GM19193 (cell line): ENCODE measurements around the gene IL21R.

ENCODE experiments used
- POLR2A ChIP-seq: IDR thresholded peaks from 4 replicates; pipeline ENCODE4 v1.6.1; 2011; ENCODE audit not compliant: insufficient read depth, insufficient read length; ENCODE audit errors: extremely low read depth

The IL21R gene

DNA sequence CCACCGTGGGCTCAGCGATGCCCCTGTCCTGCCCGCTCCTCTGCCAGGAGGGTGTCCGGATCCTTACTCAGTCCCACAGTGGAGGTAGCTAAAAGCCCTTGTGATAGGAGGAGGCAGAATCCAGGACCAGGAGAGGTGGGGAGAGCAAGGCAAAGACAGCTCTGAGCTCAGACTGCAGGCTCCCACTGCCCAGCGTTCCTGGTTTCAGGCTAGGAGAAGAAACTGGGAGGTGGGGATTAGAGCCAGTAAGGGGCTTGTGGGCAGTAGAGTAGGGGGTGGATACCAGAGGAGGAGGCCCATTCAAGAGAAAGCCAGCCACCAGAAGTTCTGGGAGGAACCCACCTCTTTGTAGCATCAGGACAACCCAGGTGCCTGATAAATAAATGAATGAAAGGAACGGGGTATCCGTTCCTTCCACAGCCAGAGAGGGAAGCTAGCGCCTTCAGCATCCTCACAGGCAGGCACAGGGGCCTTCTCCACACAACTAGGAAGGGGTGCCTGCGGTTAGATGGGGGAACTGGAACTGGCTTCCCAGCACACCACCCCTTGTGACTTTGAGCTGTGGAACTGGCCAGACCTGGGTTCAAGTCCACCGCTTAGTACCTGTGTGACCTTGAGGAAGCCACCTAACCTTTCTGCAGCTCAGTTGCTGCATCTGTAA, 2.3 kb downstream of the IL21R start:
- peak; percentile 62 for TF ChIP-seq POLR2A

DNA sequence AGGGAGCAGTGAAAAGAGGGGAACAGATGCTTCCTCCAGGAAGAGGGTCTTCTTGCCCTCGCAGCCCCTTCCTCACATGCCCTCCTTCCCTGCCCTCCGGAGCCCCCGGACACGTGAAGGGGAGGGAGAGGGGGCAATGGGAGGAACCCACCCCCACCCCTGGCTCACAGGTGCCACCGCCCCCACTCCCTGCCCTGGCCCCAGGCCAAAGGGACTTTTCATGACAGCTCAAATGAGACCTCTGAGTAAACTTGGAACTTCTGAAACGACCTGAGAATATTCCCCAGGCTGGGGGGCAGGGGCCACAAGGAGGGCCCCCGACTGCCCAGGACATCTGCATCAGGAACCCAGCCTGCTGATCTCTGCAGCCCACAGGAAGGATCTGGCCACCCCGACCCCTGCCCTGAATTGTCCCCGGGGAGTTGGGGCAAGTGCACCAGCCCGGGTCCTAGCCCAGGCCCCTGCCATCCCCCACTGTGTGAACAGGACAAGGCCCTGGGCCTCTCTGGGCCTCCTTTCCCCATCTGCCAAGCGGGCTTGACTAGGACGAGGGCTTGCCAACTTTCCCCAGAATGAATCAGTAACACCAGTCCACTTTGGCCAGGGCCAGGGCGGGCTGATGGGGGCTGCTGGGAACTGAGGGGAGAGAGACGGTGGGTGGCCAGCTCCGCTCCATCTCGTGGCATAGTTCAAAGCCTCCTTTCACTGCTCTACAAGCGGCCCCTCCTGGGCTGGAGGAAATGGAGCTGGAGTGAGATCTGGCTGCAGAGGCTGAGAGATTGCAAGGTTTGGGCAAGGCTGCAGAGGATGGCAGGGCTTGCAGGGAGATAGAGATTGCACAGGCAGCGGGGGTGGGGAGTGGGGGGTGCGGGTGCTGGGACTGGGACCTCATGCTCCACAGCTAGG, 3.8 kb downstream of the IL21R start:
- TF ChIP-seq POLR2A = peak; percentile 51

DNA sequence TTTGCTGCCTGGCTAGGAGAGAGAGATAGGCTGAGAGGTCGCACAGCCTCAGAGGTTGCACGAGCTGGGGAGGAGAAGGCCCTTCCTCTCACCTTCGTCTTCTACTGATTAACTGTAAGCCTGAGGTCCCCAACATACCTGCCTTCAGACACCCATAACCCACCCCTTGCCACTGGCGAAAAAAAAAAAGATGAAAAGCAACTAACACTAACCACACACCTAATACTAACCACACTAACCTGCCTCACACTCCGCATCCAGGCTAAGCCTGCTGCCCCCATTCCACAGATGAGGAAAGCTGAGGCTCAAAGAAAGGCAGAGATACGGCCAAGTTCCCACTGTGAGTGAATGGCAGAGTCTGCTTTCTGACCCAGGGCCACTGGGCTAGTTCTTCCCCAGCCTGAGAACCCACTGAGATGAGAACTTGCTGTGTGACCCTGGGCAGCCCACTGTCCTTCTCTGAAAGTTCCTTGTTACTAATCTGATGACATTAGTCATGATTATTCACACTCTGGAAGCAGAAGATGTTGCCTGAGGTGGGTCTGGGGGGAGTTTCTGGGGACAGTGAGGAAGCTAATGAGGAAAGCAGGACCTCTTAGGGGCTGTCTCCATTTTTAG, 4.6 kb downstream of the IL21R start:
- TF ChIP-seq POLR2A = no peak

DNA sequence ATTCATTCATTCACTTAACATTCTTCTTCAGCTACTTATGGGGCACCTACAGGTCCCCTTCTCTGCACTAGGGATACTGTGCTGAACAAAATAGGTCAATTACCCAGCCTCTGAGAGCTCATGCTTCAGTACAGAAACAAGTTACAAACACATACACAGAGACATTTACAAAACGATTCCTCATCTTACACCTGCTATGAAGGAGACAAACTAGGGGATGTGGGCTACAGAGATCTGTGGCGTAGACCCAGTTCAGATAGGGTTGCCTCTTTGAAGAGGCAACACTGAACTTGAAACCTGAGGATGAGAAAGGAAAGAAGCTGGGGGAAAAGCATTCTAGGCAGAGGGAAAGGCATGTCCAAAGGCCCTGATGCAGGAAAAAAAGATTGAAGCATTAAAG, 5.2 kb downstream of the IL21R start:
- no peak for TF ChIP-seq POLR2A

DNA sequence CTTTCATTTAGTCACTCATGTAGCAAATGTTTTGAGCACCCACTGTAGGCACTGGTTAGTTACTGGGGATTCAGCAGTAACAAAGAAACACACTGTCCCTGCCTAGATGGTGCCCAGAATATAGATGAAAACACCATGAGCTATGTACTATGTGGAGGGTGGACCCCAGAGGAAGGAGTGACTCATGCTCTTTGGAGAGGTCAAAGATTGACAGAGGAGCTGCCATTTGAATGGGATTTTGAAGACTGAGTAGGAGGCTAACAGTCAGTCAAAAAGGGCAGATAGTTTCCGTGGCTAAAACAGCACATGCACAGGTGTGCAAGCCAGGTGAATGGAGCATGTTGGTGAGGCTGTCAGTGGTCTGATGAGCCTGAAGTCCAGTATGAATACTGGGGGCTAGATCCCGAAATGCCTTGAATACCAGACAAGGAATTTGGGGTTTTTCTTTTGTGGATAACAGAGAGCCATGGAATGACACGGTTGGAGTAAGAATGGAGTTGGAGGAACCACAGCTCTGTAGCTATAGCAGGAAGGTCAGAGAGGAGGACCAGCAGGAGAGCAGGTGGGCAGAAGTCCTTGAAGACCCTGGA, 6.1 kb downstream of the IL21R start:
- TF ChIP-seq POLR2A = peak; percentile 47

DNA sequence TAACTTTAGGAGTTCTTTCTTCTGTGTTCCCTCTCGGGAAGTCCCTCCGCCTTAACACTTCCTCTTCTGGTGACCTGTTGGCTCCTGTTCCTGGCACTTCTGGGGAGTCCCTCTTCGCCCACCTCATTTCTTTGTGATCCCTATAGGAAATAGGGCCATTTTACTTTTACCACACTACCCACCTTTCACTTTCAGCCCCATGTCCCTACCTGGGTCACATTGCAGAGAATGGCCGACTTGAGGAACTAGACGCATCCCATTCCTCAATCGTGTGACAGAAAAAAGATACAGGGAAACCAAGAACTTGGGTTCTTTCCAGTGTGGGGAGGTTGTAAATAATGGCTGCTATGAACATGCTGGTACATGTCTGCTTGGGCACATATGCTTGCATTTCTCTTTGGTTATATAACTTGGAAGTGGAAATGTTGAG, 6.6 kb downstream of the IL21R start:
- peak; percentile 40 for TF ChIP-seq POLR2A

DNA sequence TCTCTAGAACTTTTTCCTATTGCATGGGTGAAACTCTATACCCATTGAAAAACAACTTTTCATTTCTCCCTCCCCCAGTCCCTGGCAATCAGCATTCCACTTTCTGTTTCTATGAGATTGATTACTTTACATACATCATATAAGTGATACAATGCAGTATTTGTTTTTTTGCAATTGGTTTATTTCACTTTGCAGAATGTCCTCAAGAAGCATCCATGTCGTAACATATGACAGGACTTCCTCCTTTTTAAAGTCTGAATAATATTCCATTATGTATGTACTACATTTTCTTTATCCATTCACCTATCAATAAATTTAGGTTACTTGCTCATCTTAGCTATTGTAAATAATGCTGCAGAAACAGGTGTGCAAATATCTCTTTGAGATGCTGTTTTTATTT, 8.8 kb downstream of the IL21R start:
- no peak for TF ChIP-seq POLR2A

DNA sequence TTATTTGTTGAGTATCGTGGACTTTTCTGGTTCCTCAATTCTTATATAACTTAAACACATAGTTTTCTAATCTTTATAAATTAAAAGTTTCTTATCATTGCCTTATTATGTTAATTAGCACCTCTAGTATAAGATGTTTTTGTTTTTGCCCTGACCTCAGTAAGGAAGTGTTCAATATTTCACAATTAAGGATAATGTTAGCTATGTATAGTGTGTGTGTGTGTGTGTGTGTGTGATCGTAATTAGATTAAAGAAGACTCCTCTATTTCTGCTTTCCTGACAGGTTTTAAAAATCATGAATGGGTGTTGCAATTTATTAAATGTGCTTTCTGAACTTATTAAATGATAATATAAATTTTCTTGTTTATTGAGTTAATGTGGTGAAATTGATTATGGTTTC, 12.0 kb downstream of the IL21R start:
- TF ChIP-seq POLR2A = no peak

DNA sequence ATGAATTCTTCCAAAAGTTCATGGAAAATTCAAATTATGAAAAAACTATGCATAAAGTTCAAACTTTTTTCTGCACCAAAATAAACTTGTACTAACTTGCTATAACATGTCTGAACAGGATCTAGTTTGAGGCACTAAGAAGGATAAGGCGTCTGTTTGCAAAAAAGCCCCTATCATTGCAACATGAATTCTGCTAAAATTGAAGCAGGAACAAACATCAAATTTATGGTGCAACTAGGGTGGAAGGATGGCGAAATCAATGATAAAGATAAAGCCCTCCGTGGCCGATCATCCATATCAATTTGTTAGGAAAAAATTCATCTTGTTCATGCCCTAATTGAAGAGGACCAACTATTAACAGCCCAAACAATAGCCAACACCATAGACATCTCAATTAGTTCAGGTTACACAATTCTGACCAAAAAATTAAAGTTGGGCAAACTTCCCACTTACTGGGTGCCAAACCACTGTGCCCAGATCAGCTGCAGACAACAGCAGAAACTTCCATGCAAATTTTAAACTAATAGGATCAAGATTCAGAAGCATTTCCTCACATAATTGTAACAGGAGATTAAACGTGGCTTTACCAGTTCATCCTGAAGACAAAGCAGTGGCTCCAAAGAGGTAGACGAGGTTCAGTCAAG, 12.9 kb downstream of the IL21R start:
- TF ChIP-seq POLR2A = no peak

DNA sequence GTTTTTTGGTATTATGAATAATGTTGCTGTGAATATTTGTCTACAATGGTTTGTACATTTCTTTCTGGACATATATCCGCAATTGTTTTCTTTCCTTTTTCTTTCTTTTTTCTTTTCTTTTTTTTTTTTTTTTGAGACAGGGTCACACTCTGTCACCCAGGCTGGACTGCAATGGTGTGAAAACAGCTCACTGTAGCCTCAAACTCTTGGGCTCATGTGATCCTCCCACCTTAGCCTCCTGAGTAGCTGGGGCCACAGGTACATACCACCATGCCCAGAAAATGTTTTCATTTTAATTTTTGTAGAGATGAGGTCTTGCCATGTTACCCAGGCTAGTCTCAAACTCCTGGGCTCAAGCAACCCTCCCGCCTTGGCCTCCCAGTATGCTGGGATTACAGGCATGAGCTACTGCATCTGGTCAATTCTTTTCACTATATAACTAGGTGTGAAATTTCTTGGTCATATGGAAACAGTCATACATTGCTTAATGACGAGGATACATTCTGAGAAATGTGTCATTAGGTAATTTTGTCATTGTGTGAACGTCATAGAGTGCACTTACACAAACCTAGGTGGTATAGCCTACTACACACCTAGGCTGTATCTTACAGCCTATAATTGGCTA, 15.2 kb downstream of the IL21R start:
- TF ChIP-seq POLR2A = no peak

DNA sequence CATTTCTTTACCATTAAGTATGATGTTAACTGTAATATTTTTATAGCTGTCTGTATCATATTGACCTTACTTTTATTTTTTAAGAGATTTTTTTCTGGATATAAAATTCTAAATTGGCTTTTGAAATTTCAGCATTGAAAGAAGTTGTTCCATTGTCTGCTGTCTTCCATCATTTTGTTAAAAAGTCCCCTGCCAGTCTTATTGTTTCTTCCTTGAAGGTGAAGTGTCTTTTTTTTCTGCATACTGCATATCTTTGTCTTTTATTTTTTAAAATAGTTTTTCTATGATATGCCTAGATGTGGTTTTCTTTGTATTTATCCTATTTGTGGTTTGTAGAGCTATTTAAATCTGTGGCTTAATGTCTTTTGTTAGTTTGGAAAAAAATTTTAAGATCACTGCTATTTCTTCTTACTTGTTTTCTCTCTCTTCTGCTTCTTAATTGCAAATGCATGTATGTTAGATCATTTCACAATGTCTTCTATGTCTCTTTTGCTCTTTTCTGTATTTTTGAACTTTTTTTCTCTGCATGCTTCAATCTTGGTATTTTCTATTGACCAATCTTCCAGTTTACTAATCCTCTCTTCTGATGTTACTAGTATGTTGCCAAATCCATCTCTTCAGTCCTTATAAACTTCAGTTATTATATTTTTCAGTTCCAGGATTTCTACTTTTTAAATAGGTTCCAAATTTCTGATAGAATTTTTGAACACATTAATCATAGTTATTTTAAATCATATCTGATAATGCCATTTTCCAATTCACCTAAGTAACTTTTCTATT, 20.2 kb downstream of the IL21R start:
- TF ChIP-seq POLR2A = no peak

DNA sequence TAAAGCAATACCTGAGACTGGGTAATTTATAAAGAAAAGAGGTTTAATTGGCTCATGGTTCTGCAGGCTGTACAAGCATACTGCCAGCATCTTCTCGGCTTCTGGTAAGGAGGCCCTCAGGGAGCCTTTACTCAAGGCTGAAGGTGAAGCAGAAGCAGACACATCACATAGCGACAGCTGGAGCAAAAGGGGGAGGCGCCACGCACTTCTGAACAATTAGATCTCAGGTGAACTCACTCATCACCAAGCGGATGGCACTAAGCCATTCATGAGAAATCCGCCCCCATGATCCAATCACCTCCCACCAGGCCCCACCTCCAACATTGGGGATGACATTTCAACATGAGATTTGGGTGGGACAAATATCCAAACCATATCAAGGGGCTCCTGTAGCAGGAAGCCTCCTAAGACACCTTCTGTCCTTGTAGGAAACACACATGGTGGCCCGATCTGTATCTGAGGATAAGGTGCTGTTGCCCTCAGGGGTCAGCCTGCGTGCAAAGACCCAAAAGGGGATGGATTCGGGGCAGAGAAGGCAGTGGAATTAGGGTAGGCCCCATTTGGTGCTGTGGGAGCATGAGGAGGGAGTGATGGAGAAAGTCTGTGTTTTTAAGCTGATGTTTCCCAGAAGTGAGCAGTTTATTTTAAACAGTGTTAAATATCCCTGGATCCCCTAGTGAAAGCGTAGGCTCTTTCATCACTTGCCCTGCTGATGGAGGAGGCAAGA, 23.0 kb downstream of the IL21R start:
- peak; percentile 24 for TF ChIP-seq POLR2A

DNA sequence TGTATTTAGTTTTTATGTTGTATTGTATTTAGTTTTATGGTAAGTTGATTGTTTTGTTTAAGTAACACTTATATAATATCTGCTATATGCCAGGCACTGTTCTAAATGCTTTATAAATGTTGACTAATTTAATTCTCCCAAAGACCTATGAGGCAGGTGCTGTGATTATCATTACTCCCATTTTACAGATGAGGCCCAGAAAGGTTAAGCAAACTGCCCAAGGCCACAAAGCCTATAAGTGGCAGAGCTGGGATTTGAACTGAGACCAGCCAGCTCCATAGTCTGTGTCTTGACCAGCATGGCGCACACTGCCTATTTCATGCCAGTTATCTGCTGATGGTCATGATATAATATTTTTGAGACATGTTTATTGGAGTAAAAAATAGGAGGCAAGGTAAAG, 24.0 kb downstream of the IL21R start:
- no peak for TF ChIP-seq POLR2A
